Endothelial cell of umbilical vein (primary cell): ENCODE data around the gene DBF4B. TPM values are rescaled to one million over a fixed set of nuclear protein-coding genes. Genes with fewer than 3 reads are reported as not detected.
"Not testable (repeated sequence)": the region's sequence is repeated elsewhere in the genome, so short reads cannot be mapped to it uniquely, and the experiment has no call there.

ENCODE experiments used
- BruUV-seq: library from RNA; stranded (reverse); fragments of 400-500 nt; replicated peaks from 2 replicates; lab custom pipeline; 2021; lab: Mats Ljungman, UMichigan
- CTCF ChIA-PET: fragments of 300-600, 350-600 bp; sonication (Branson Sonifier 250); formaldehyde crosslinking; loops from one replicate; lab custom pipeline; 2021; ENCODE audit warnings: antibody characterized with exemption, inconsistent platforms; lab: Charles Lee
- POLR2A ChIA-PET: fragments of 300-600, 350-600 bp; sonication (Branson Sonifier 250); formaldehyde crosslinking; loops from one replicate; lab custom pipeline; 2021; ENCODE audit warnings: antibody characterized with exemption, inconsistent platforms; lab: Charles Lee
- DNase-seq: peaks from one replicate; pipeline ENCODE4 v3.0.0-alpha.2; 2011; ENCODE audit warnings: low read depth, low spot score
- FAIRE-seq: peaks from 2 replicates; lab custom pipeline; 2011; peaks lifted over from hg19 to GRCh38; lab: Jason Lieb, UNC
- H2AFZ ChIP-seq: 2 replicates; pipeline ENCODE4 v1.6.0; 2012; ENCODE audit warnings: low read depth, low read length, control low read depth, inconsistent platforms
- H3K27ac ChIP-seq: 2 replicates; pipeline ENCODE4 v1.5.1; 2011; ENCODE audit warnings: low read depth, mild to moderate bottlenecking, control low read depth, low read length, moderate library complexity; ENCODE audit not compliant: insufficient read depth
- H3K27me3 ChIP-seq, 2 experiments: 2 replicates each; pipeline versions ENCODE4 v1.6.0 to v1.6.1; 2011; ENCODE audit warnings: low read length in 2 of 2, mixed read lengths in 1 of 2; ENCODE audit not compliant: control insufficient read depth in 2 of 2, insufficient read depth in 2 of 2
- H3K36me3 ChIP-seq, 2 experiments: 2 replicates in 1 of 2; 3 replicates in 1 of 2; pipeline ENCODE4 v1.5.1; 2011; ENCODE audit warnings: low read length in 2 of 2, mild to moderate bottlenecking in 1 of 2, moderate library complexity in 1 of 2; ENCODE audit not compliant: control insufficient read depth in 2 of 2, insufficient read depth in 2 of 2; ENCODE audit errors: extremely low read depth in 1 of 2
- H3K4me1 ChIP-seq: 3 replicates; pipeline ENCODE4 v1.5.1; 2011; ENCODE audit warnings: mild to moderate bottlenecking, low read length; ENCODE audit not compliant: control insufficient read depth, insufficient read depth; ENCODE audit errors: extremely low read depth
- H3K4me2 ChIP-seq: 2 replicates; pipeline ENCODE4 v1.6.1; 2011; ENCODE audit warnings: low read length, control low read depth, mixed read lengths; ENCODE audit not compliant: insufficient read depth
- H3K4me3 ChIP-seq, 3 experiments: fragments of 200-600 bp in 1 of 3; sonication (generic), shearing (Covaris generic) in 1 of 3; replicated peaks in 1 of 3; 2 replicates each; pipeline ENCODE4 v1.5.1; 2011 to 2016; ENCODE audit warnings: control low read depth in 3 of 3, low read length in 3 of 3, mild to moderate bottlenecking in 2 of 3, inconsistent platforms in 1 of 3, low read depth in 1 of 3, moderate library complexity in 1 of 3; ENCODE audit not compliant: insufficient read depth in 1 of 3
- H3K79me2 ChIP-seq: 2 replicates; pipeline ENCODE4 v1.6.0; 2012; ENCODE audit warnings: low read length, inconsistent platforms; ENCODE audit not compliant: control insufficient read depth, insufficient read depth
- H3K9ac ChIP-seq: replicated peaks from 2 replicates; pipeline ENCODE3; 2011; ENCODE audit warnings: low read length, control low read depth; ENCODE audit not compliant: insufficient read depth; ENCODE audit errors: extremely low read depth
- H3K9me1 ChIP-seq: replicated peaks from 3 replicates; pipeline ENCODE4 v1.6.0; 2011; ENCODE audit warnings: mild to moderate bottlenecking, low read length; ENCODE audit not compliant: control insufficient read depth, insufficient read depth; ENCODE audit errors: extremely low read depth
- H3K9me3 ChIP-seq: replicated peaks from 2 replicates; pipeline ENCODE4 v1.5.1; 2012; ENCODE audit warnings: low read length, inconsistent platforms; ENCODE audit not compliant: control insufficient read depth, insufficient read depth
- H4K20me1 ChIP-seq: replicated peaks from 2 replicates; pipeline ENCODE3; 2011; ENCODE audit warnings: mild to moderate bottlenecking, low read length; ENCODE audit not compliant: control insufficient read depth, insufficient read depth; ENCODE audit errors: extremely low read depth
- FOS ChIP-seq: IDR thresholded peaks from 2 replicates; pipeline ENCODE4 v1.6.1; 2011; ENCODE audit warnings: mild to moderate bottlenecking, low read length, moderate library complexity, borderline replicate concordance; ENCODE audit not compliant: insufficient read depth
- GATA2 ChIP-seq: IDR thresholded peaks from 2 replicates; pipeline ENCODE4 v1.7.0; 2011; ENCODE audit warnings: low read depth, mild to moderate bottlenecking, moderate library complexity, mixed read lengths, low read length; ENCODE audit not compliant: insufficient read length, insufficient read depth
- JUN ChIP-seq: IDR thresholded peaks from 2 replicates; pipeline ENCODE4 v1.6.1; 2011; ENCODE audit warnings: borderline replicate concordance, low read depth; ENCODE audit not compliant: insufficient read length, insufficient read depth
- POLR2A ChIP-seq: IDR thresholded peaks from 2 replicates; pipeline ENCODE4 v1.6.1; 2012; ENCODE audit warnings: low read depth, mild to moderate bottlenecking, control low read depth, low read length
- POLR2AphosphoS5 ChIP-seq: IDR thresholded peaks from 2 replicates; pipeline ENCODE4 v1.6.1; 2012; ENCODE audit warnings: low read depth, mild to moderate bottlenecking, control low read depth, low read length, moderate library complexity; ENCODE audit not compliant: insufficient read depth
- dilution Hi-C: fragments of 300-500 bp; cut with MboI; formaldehyde crosslinking; loops from one replicate; pipeline ENCODE4 v1.15.0; 2019; ENCODE audit warnings: low sequenced_read_pairs; ENCODE audit not compliant: extremely low pct_ligation_motif_present
- intact Hi-C: fragments of 100-400 bp; cut with micrococcal nuclease; formaldehyde crosslinking; loops from one replicate; pipeline ENCODE4 v1.10.0; 2022
- polyA plus RNA-seq, 4 experiments: library from polyadenylated mRNA; depleted of rRNA in 3 of 4; stranded (reverse) in 3 of 4; unstranded in 1 of 4; fragments of >200 nt; gene quantifications; 2 replicates each; pipeline versions ENCODE4 v1.2.1 to v1.2.3, GENCODE V29; 2011 to 2012; ENCODE audit warnings: missing spikeins in 1 of 4
- total RNA-seq: library from RNA; stranded (reverse); gene quantifications from 2 replicates; pipeline ENCODE4 v1.2.3, GENCODE V29; 2021

The DBF4B gene
- total and polyA plus RNA-seq, 2 donors (not counting 3 experiments of a cell fraction or from before 2014, with no cell fraction given) = 12.5 to 26.2 TPM

DNA sequence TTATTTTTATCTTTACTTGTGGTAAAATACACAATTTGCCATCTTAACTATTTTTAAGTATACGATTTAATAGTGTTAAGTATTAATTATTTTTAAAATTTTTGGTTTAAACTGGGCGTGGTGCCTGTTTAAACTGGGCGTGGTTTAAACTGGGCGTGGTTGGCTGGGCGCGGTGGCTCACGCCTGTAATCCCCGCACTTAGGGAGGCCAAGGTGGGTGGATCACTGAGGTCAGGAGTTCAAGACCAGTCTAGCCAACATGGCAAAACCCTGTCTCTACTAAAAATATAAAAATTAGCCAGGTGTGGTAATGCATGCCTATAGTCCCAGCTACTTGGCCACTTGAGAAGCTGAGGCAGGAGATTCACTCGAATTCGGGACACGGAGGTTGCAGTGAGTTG lies 14.9 kb upstream of the DBF4B start:
- no peaks in the 10 kb centered on the region for H3K36me3 ChIP-seq
- intact Hi-C loops (no loop called here), dilution Hi-C loops (no loop called here)
- no peak for TF ChIP-seq JUN
- TF ChIP-seq GATA2 = no peak
- no peak for TF ChIP-seq POLR2AphosphoS5
- no peak for TF ChIP-seq POLR2A
- TF ChIP-seq FOS = no peak
- DNase-seq (no peak), FAIRE-seq (no peak)
- ChIA-PET POLR2A (no interaction called here), CTCF (interaction anchor here (0.9 to 1.5 kb wide), 2 partner anchors 12 to 160 kb away, joined by 3 to 5 read pairs; no protein-coding TSS in a partner anchor)
- H3K4me1 ChIP-seq = peaks cover 9% of the 10 kb centered on the region
- H3K27ac ChIP-seq = no peak overlapping the region
- peaks cover 9% of the 10 kb centered on the region for H3K79me2 ChIP-seq
- H2AFZ ChIP-seq = no peak overlapping the region
- no peak overlapping the region for H3K4me2 ChIP-seq
- no peaks in the 10 kb centered on the region for H3K9me1 ChIP-seq
- H3K27me3 ChIP-seq = no peaks in the 10 kb centered on the region
- H3K9me3 ChIP-seq = no peaks in the 10 kb centered on the region
- BruUV-seq = no TSS peak
- H3K4me3 ChIP-seq = no peak overlapping the region
- no peak overlapping the region for H3K9ac ChIP-seq
- no peaks in the 10 kb centered on the region for H4K20me1 ChIP-seq

DNA sequence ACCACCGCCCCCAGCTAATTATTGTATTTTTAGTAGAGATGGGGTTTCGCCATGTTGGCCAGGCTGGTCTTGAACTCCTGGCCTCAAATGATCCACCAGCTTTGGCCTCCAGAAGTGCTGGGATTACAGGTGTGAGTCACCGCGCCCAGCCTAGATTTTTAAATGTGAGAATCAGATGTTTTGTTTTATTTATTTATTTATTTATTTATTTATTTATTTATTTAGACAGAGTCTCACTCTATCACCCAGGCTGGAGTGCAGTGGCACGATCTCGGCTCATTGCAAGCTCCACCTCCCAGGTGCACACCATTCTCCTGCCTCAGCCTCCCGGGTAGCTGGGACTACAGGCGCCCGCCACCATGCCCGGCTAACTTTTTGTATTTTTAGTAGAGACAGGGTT lies 8.2 kb upstream of the DBF4B start:
- intact Hi-C loops, H3K27ac ChIP-seq, H2AFZ ChIP-seq, DNase-seq, H3K79me2 ChIP-seq, BruUV-seq, H3K27me3 ChIP-seq, dilution Hi-C loops, H3K4me1 ChIP-seq, H3K9me3 ChIP-seq, H3K9ac ChIP-seq, POLR2A ChIA-PET, H3K9me1 ChIP-seq, H4K20me1 ChIP-seq, FAIRE-seq, H3K4me3 ChIP-seq, H3K4me2 ChIP-seq, H3K36me3 ChIP-seq: not testable (repeated sequence)
- CTCF ChIA-PET = interaction anchor here (0.8 to 1.8 kb wide), 2 partner anchors 8 to 10 kb away, joined by 3 to 4 read pairs; partner anchors contain the start of gene CCDC43
